ENCODE results near the gene RPE65.
"Not testable (repeated sequence)": the region's sequence is repeated elsewhere in the genome, so short reads cannot be mapped to it uniquely, and the experiment has no call there.

RPE65 gene

DNA sequence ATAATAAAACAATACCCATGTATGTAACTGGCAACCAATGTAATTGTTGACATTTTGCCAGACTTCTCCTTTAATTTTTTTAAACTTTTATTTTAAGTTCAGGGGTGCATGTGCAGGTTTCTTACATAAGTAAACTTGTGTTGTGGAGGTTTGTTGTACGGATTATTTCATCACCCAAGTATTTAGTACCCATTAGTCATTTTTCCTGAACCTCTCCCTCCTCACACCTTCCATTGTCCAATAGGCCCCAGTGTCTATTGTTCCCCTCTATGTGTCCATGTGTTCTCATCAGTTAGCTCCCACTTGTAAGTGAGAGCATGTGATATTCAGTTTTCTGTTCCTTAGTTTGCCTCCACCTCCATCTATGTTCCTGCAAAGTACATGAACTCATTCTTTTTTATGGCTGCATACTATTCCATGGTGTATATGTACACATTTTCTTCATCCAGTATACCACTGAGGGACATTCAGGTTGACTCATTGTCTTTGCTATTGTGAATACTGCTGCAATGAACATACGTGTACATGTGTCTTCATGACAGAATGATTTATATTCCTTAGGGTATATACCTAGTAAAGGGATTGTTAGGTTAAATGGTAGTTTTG is 40.4 kb upstream of the RPE65 start:
- H3K4me3 ChIP-seq (ENCODE audit: low read depth, low read length) = no peak overlapping the region
- TF ChIP-seq, protein P1, sequence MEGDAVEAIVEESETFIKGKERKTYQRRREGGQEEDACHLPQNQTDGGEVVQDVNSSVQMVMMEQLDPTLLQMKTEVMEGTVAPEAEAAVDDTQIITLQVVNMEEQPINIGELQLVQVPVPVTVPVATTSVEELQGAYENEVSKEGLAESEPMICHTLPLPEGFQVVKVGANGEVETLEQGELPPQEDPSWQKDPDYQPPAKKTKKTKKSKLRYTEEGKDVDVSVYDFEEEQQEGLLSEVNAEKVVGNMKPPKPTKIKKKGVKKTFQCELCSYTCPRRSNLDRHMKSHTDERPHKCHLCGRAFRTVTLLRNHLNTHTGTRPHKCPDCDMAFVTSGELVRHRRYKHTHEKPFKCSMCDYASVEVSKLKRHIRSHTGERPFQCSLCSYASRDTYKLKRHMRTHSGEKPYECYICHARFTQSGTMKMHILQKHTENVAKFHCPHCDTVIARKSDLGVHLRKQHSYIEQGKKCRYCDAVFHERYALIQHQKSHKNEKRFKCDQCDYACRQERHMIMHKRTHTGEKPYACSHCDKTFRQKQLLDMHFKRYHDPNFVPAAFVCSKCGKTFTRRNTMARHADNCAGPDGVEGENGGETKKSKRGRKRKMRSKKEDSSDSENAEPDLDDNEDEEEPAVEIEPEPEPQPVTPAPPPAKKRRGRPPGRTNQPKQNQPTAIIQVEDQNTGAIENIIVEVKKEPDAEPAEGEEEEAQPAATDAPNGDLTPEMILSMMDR (IDR thresholded peaks at IDR 0.05; ENCODE audit: low read depth, low read length, missing control alignments) = no peak
- no peak for DNase-seq (ENCODE audit: low read depth)

DNA sequence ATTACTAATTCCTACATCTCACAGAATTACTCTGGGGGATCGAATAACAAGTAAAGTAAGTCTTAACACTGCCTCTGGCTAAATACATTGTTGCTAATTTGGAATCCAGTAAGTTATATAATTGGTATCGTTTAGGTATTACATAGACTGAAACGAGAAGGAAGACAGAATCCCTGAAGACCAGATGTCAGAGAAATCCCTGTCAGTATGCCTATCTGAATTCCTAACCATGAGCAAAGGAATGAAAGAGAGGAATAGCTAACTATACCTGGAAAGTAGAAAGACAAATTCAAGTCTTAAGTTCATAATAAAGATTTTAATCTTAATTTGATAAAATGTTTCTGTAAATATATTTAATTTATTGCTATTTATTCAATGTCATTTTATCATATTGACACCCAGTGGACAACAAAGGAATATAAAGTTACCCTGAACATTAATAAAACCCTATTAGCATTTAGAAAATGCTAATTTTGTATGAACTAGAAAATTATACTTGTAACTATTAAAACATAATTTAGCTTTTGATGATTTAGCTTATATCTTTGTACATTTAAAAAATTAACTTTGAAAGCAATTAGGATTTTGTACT is 35.8 kb upstream of the RPE65 start:
- no peak overlapping the region for H3K4me3 ChIP-seq (ENCODE audit: low read depth, low read length)
- TF ChIP-seq, protein P1 (IDR thresholded peaks at IDR 0.05; ENCODE audit: low read depth, low read length, missing control alignments) = no peak
- DNase-seq (ENCODE audit: low read depth) = no peak

DNA sequence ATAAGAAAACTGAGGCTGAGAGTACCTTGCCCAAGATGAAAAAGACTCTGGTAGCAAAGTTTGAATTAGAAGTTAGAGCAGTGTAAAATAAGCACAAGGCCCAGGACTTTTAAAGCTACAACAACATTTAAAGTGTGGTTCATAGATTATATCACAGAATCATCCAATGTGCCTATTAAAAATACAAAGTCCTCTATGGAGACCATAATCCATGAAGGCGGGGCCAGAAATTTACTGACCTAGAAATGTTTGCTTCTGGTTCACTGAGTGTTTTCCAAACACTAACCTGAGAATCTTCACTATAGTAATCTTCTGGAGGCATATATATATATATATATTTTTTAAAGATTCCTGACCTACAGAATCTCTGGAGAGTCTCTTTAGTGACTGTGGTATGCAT is 34.9 kb upstream of the RPE65 start:
- no peak overlapping the region for H3K4me3 ChIP-seq (ENCODE audit: low read depth, low read length)
- DNase-seq (ENCODE audit: low read depth) = no peak
- TF ChIP-seq, protein P1 (IDR thresholded peaks at IDR 0.05; ENCODE audit: low read depth, low read length, missing control alignments) = no peak

DNA sequence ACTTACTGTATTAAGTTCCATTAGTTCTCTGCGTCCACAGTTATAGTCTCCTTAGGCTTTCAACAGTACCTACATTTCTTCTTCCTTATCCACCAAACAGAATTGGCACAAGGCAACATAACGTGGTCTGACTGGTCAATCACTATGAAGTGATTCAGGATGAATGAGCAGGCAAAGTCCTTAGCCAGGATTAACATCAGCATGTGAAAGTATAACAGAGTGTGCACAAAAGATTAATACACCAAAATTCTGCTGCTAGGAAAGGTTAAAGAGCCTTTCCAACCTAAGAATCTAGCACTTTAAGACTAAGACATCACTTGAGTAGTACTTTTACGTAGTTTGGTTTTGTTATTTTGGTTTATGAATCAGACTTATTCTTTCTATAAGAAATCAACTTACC is 31.3 kb upstream of the RPE65 start:
- TF ChIP-seq, protein P1 (IDR thresholded peaks at IDR 0.05; ENCODE audit: low read depth, low read length, missing control alignments) = no peak
- no peak overlapping the region for H3K4me3 ChIP-seq (ENCODE audit: low read depth, low read length)

DNA sequence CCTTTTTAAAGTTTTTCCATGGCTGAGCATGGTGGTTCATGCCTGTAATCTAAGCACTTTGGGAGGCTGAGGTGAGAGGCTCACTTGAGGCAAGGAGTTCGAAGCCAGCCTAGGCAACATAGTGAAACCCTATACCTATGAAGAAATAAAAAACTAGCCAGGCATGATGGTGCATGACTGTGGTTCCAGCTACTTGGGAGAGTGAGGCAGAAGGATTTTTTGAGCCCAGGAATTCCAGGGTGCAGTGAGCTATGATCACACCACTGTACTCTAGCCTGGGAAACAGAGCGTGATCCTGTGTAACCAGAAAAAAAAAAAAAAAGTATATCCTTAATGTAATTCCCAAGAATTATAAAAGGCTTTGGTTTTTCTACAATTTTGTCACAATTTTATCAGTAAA is 29.7 kb upstream of the RPE65 start:
- DNase-seq (ENCODE audit: low read depth) = no peak
- TF ChIP-seq, protein P1 (IDR thresholded peaks at IDR 0.05; ENCODE audit: low read depth, low read length, missing control alignments) = no peak
- no peak overlapping the region for H3K4me3 ChIP-seq (ENCODE audit: low read depth, low read length)

More for the DNA sequence above, 31.3 kb upstream of the RPE65 start:
- no peak for DNase-seq (ENCODE audit: low read depth)

DNA sequence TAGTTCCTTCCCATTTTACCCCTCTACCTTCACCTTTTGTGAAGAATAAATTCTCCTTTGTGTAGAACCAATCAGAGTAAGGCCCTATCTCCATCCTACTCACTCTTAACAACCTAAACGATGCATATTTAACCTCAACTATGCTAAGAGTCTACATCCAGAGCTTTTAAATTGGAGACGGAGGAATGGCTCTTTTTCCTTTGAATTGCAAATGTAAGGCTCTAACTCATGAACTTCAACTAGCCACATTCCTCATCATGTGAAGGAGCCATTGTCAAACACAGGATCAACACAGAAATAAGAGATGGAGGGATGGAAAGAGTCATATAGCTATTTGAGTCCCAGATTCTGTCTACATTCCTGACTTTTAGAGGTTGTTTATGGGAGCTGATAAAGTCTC is 28.9 kb upstream of the RPE65 start:
- DNase-seq (ENCODE audit: low read depth) = no peak
- H3K4me3 ChIP-seq (ENCODE audit: low read depth, low read length) = no peak overlapping the region
- TF ChIP-seq, protein P1 (IDR thresholded peaks at IDR 0.05; ENCODE audit: low read depth, low read length, missing control alignments) = no peak

DNA sequence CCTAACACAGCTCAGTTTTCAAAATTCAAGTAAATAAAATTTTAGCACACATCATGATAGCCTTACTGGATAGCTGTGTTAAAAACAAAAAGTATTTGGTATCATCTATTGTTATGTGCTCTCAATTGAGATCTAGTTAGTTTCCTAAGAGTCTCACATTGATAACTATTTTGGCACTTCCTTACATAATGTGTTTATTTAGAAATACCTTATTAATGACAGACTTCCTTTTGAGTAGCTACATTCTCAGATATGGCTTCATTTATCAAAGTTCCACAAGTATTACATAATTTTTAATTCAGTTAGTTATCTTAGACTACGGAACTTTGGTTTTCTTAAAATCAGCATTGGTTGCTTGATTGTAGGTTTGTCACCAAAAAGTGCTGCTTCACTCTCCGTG is 26.9 kb upstream of the RPE65 start:
- not testable (repeated sequence) for DNase-seq (ENCODE audit: low read depth); H3K4me3 ChIP-seq (ENCODE audit: low read depth, low read length)
